Right atrium auricular region (tissue), 2 donors: Measurements from ENCODE around the gene ISX. TPM values are rescaled to one million over a fixed set of nuclear protein-coding genes. Genes with fewer than 3 reads are reported as not detected.
"Not testable (repeated sequence)": the region's sequence is repeated elsewhere in the genome, so short reads cannot be mapped to it uniquely, and the experiment has no call there.

ENCODE experiments used
- DNase-seq: peaks from one replicate; pipeline ENCODE4 v3.0.0-alpha.2; 2019; ENCODE audit warnings: low spot score
- H3K27ac ChIP-seq, 2 donors: fragments of 200-600 bp; sonication (generic); 1 replicate in 1 of 2; 2 replicates in 1 of 2; pipeline ENCODE4 v1.5.1; 2016 to 2019
- H3K27me3 ChIP-seq, 2 donors: fragments of 200-600 bp; sonication (generic); one replicate each; pipeline versions ENCODE4 v1.5.1 to v1.6.0; 2017 to 2019
- H3K36me3 ChIP-seq: fragments of 200-600 bp; sonication (generic); one replicate; pipeline ENCODE4 v1.5.1; 2016
- H3K4me1 ChIP-seq, 2 donors: fragments of 200-600 bp; sonication (generic); one replicate each; pipeline versions ENCODE4 v1.5.1 to v1.6.0; 2017 to 2019
- H3K4me3 ChIP-seq, 2 donors: fragments of 200-600 bp; sonication (generic); 1 replicate in 1 of 2; 2 replicates in 1 of 2; pipeline ENCODE4 v1.5.1; 2017 to 2019; ENCODE audit warnings: mild to moderate bottlenecking in 1 of 2, moderate library complexity in 1 of 2
- H3K9me3 ChIP-seq, 2 donors: fragments of 200-600 bp; sonication (generic); one replicate each; pipeline ENCODE4 v1.5.1; 2019
- total RNA-seq, 2 donors: library from RNA; depleted of rRNA; stranded (reverse); fragments of >200 nt; gene quantifications; one replicate each; pipeline ENCODE4 v1.1.0, GENCODE V29; 2016
- TF ChIP-seq, protein P1 (sequence below), 2 donors: fragments of 200-600 bp; sonication (generic); IDR thresholded peaks; one replicate each; pipeline ENCODE4 v1.5.1; 2019; ENCODE audit warnings: antibody characterized with exemption in 2 of 2

The ISX gene
- total RNA-seq, 2 donors from 2014 or later = not detected

DNA sequence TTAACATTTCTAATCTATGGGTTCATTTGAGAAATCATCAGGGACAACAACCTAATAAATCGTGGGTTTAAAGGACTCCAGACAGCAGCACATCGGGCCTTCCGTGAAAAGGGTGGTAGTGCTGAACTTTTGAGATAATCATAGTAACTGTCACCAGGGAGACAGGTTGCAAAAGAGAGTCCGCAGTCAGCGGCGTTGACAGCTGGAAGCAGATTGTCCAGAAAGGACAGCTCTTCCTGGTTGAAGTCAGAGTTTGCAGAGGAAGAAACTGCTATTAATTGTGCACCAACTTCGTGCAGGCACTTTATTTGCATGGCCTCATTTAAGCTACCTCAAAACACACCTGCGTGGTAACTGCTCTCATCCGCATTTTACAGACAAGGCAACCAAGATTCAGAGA lies 20.5 kb upstream of the ISX start:
- Histone ChIP-seq H3K9me3 (peaks cover 0 to 4% of the 10 kb centered on the region in 2 donors), H3K4me1 (no peaks in the 10 kb centered on the region), H3K27ac (no peak overlapping the region), H3K4me3 (no peak overlapping the region), H3K36me3 (no peaks in the 10 kb centered on the region), H3K27me3 (no peaks in the 10 kb centered on the region)
- no peak for DNase-seq
- TF ChIP-seq, protein P1, sequence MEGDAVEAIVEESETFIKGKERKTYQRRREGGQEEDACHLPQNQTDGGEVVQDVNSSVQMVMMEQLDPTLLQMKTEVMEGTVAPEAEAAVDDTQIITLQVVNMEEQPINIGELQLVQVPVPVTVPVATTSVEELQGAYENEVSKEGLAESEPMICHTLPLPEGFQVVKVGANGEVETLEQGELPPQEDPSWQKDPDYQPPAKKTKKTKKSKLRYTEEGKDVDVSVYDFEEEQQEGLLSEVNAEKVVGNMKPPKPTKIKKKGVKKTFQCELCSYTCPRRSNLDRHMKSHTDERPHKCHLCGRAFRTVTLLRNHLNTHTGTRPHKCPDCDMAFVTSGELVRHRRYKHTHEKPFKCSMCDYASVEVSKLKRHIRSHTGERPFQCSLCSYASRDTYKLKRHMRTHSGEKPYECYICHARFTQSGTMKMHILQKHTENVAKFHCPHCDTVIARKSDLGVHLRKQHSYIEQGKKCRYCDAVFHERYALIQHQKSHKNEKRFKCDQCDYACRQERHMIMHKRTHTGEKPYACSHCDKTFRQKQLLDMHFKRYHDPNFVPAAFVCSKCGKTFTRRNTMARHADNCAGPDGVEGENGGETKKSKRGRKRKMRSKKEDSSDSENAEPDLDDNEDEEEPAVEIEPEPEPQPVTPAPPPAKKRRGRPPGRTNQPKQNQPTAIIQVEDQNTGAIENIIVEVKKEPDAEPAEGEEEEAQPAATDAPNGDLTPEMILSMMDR (IDR thresholded peaks at IDR 0.05) = no peak

DNA sequence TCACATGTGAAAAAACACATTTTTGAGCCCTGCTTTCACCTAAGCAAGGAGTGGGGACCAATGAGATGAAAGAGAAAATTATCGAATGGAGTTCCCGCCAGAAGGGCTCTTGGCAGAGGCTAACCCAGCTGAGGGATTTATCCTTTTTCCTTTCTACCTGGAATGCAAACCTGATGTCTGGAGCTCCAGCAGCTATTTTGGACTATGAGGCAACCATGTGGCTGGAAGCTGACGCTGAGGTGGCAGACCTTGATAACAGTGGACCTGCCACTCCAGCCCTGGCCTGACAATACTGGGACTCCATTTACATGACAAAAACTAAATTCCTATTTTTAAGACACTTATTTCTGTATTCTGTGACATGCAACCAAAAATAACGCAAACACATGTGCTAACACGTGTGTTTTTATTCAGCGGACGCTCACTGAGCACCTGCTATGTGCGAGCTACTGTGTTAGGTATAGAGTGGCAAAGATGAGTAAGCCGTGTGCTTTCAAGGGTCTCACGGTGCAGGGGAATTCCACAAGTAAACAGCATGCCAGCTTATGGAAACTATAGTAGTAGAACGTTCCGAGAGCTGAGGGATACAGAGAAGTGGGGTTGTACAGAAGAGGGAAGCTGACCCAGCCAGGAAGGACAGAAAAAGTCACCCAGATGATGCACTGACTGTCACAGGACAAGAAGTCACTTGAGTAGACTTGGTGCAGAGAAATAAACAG lies 19.1 kb upstream of the ISX start:
- Histone ChIP-seq H3K4me1 (no peaks in the 10 kb centered on the region), H3K4me3 (no peak overlapping the region), H3K27me3 (no peaks in the 10 kb centered on the region), H3K9me3 (peaks cover 0 to 4% of the 10 kb centered on the region in 2 donors), H3K27ac (no peak overlapping the region), H3K36me3 (no peaks in the 10 kb centered on the region)
- TF ChIP-seq, protein P1 (IDR thresholded peaks at IDR 0.05) = no peak
- no peak for DNase-seq

DNA sequence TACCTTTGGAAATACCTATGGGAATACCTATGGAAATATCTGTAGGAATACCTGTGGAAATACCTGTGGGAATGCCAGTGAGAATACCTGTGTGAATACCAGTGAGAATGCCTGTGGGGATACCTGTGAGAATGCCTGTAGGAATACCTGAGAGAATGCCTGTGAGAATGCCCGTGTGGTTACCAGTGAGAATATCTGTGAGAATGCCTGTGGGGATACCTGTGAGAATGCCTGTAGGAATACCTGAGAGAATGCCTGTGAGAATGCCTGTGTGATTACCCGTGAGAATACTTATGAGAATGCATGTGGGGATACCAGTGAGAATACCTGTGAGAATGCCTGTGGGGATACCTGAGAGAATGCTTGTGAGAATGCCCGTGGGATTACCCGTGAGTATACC lies 15.9 kb upstream of the ISX start:
- not testable (repeated sequence) for H3K27me3 ChIP-seq, H3K36me3 ChIP-seq, H3K4me1 ChIP-seq, H3K27ac ChIP-seq, DNase-seq, H3K4me3 ChIP-seq, H3K9me3 ChIP-seq

DNA sequence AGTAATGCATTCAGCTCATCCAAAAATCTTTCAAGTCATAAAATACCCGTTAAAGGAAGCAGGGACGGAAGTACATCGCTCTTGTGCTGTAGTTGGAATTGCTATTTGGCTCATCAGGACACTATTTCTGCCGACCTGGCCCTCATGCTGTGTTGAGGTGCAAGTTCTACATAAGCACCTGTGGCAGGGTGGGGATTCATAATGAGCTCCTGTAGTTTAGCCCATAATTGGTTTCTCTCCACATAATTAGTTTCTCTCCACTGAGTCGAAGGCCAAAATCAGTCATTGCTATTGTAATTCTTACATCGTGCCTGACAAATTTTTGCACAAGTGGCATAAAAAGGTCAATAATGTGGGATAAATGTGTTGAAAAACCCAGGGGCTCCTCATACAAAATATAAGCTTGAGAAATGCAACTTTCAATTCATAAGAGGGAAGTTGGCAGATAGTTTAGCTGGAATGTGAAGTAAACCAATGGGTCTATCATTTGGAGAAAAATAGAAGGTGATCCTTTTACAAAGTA lies 14.9 kb upstream of the ISX start:
- H3K4me1 ChIP-seq = no peaks in the 10 kb centered on the region
- H3K4me3 ChIP-seq = no peak overlapping the region
- peaks cover 0 to 4% of the 10 kb centered on the region in 2 donors for H3K9me3 ChIP-seq
- no peak for DNase-seq
- TF ChIP-seq, protein P1 (IDR thresholded peaks at IDR 0.05) = no peak
- H3K36me3 ChIP-seq = no peaks in the 10 kb centered on the region
- no peaks in the 10 kb centered on the region for H3K27me3 ChIP-seq
- H3K27ac ChIP-seq = no peak overlapping the region

DNA sequence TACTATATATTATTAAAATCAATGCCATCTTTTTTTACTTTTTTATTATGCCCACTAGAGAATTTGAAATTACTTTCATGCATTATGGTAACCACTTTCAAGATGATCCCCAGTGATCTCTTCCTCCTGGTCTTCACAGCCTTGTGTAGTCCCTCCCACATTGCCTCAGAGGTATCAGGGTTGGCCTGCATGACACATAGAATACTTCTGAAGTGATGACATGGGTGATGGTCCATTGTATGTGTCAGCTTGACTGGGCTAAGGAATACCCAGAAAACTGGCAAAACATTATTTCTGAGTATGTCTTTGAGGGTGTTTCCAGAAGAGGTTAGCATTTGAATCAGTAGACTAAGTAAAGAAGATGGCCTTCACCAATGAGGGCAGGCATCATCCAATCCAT lies 14.2 kb upstream of the ISX start:
- TF ChIP-seq, protein P1 (IDR thresholded peaks at IDR 0.05) = no peak

DNA sequence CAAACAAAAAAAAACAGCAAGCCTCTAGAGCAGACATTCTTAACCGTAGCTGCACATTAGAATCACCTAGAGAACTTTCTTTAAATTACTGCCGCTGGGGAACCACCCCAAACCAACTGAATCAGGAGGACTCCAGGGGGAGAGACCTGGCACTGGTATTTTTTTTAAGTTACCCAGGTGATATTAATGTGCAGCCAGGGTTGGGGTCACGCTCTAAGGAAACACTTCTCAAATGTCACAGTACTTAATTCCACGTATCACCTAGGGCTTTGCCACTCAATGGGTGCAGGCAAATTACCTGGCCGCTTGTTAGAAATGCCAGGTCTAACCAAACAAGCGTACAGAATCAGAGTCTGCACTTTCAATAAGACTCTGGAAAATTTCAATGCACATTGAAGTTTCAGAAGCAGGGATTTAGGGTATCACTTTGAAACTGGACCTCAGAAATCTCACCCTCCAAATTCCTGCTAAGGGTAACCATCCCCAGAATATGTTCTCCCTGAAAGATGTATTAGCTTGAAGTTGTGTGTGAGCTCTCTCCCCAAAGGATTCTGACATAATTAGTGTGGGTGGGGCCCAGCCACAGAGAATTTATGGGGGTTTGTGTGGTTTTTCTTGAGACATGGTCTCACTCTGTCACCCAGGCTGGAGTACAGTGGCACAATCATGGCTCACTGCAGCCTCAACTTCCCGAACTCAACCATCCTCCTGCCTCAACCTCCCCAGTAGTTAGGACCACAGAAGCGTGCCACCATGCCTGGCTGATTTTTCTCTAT lies 12.7 kb upstream of the ISX start:
- no peaks in the 10 kb centered on the region for H3K27me3 ChIP-seq
- no peak for DNase-seq

More for the DNA sequence above, 14.2 kb upstream of the ISX start:
- no peak overlapping the region for H3K27ac ChIP-seq
- H3K36me3 ChIP-seq = no peaks in the 10 kb centered on the region
- H3K4me3 ChIP-seq = no peak overlapping the region
- no peaks in the 10 kb centered on the region for H3K4me1 ChIP-seq
- H3K9me3 ChIP-seq = peaks cover 0 to 2% of the 10 kb centered on the region in 2 donors
- no peaks in the 10 kb centered on the region for H3K27me3 ChIP-seq
- DNase-seq = no peak

More for the DNA sequence above, 12.7 kb upstream of the ISX start:
- no peaks in the 10 kb centered on the region for H3K9me3 ChIP-seq
- H3K4me1 ChIP-seq = no peaks in the 10 kb centered on the region
- TF ChIP-seq, protein P1 (IDR thresholded peaks at IDR 0.05) = no peak
- H3K27ac ChIP-seq = no peak overlapping the region
- H3K4me3 ChIP-seq = no peak overlapping the region
- no peaks in the 10 kb centered on the region for H3K36me3 ChIP-seq
